ENCODE results near the gene SF3B5. TPM values are rescaled to one million over a fixed set of nuclear protein-coding genes. Genes with fewer than 3 reads are reported as not detected.
"Not testable (repeated sequence)": the region's sequence is repeated elsewhere in the genome, so short reads cannot be mapped to it uniquely, and the experiment has no call there.

Gene SF3B5
- total RNA-seq, 1 donor from 2014 or later = 170 TPM

DNA sequence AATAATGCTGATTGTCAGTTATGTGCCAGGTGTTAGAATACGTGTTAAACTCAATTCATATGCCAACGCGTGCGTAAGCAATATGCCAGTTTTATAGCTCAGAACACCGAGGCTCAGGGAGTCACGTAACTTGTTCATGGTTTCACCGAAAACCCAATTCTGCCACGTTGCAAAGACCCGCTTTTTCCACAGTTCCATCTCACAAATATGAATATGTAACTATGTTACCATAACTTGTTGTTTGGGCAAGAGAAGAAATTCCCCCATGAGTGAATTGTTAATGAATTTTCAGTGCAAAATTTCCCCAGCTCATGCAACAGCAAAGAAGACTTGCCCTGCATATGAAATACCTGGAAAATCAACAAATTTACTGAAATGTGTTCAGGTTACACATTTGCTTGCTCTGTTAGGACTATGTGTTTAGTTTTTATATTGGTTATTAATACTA lies 30.1 kb downstream of the SF3B5 start:
- intact Hi-C loops (cut with micrococcal nuclease) = loop anchor here (2.0 to 10.0 kb wide), 6 partner anchors 86 to 1750 kb away; partner anchors contain the start of genes ADAT2, FBXO30, HIVEP2 and LTV1

DNA sequence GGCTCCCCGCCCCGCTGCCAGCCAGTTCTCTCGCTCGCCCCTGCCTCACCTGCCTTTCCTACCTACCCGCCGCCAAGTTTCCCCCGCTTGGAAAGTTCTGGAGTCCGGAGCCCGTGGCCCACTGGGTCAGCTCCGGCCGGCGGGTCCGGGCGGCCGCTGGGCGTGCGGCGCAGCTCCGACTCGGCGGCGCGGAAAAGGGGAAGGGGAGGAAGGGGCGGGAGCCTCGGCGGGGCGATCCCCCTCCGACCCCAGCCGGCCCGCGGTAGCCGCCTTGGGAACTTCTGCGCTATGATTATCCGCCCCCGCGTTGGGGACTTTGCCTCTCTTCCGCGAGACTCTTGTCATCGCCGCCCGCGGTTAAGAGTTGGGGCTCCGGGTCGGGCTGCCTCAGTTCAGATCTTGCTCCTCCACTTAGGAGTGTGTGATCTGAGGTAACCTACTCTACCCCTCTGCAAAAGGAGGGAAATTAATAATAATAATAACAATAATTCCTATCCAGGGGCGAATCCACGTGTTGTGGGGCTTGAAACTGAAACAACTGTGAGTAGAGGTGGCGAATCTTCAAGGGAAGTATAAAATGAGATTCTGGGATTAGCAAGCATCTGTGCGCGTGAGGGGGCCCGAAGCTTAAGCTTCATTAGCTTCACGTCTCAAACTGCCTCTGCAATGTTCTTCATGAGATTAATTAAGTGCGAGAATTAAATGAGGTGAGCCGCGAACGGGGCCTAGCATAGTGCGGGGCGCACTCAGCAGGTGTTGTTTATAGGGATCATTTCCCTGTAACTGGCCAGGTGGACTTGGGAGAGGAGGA lies 30.8 kb downstream of the SF3B5 start:
- intact Hi-C loops (cut with micrococcal nuclease) = loop anchor here (1.0 to 10.0 kb wide), 10 partner anchors 9 to 1750 kb away; partner anchors contain the start of genes ADAT2, FBXO30, HIVEP2 and LTV1

DNA sequence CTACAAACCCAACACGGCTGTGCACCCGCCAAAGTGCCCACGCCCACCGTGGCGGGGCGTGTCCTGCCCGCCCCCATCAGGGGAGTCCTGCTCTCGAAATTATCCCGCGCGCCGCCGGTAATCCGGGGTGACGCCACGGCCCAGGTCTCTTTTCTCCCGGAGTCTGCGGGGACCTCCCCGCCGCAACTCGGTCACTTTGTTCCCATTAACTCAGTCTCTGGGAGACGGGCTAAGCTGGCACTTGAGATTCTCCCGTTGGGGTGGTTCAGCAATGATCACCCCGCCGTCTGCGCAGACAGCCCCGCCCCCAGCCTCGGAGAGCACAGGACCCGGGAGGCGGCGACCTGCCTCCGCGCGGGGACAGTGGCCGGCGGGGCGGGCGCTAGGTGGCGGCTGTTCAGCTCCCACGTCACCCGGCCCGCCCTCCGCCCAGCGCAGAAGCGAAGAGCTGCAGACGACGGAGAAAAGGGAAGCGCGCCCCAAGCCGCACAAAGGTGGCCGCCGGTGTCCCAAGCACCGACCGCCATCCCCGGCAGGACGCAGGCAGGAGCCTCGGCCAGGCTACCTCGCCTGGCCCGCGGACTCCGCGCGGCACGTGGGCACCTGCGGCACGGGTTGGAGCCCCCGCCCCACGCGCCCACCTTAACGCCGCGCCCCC lies 31.5 kb downstream of the SF3B5 start:
- intact Hi-C loops (cut with micrococcal nuclease) = loop anchor here (1.0 to 10.0 kb wide), 10 partner anchors 9 to 1751 kb away; partner anchors contain the start of genes ADAT2, FBXO30, HIVEP2 and LTV1

DNA sequence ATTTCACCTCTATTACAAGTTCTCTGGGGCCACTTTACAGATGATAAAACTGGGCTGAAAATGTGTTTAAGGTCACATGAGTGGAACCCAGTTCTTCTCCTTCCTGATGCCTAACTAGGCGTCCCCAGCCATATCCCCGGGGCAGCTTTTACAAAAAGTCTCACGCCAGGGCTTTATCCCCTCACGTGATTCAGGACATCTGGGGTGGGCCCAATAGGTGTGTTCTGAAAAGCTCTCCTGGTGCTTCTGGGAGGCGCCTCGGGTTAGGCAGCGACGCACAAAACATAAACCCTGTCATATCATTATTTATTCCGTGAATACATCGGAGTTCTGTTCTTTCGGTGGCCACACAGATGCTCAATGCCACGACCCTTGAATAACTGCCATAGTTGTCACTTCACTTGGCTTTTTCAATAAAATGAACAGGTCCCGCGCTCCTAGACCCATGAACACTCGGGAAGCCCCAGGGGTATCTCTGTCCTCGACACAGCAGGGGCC lies 32.1 kb downstream of the SF3B5 start:
- intact Hi-C loops (cut with micrococcal nuclease) = loop anchor here (5.0 to 10.0 kb wide), 4 partner anchors 526 to 1752 kb away; partner anchors contain the start of genes FBXO30 and HIVEP2

DNA sequence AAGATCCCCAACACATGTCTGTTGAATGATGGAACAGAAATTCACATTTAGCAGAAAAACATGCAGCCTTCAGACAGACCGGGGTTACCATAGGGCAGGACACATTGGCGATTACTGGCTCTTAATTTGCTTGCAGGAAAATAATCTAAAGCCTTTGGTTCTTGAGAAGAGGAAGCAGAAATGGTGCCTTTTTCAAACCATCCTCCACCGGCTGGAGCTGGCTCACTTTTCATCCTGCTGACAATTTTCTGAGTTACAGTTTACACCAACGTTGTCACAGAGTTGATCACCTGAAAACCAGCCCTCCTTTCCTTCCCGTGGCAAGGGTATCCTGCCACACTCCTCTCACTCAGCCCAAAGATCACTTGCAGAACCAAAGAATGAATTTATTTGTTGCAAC lies 32.6 kb downstream of the SF3B5 start:
- intact Hi-C loops (cut with micrococcal nuclease) = loop anchor here (5.0 to 10.0 kb wide), 4 partner anchors 525 to 1752 kb away; partner anchors contain the start of genes FBXO30 and HIVEP2

DNA sequence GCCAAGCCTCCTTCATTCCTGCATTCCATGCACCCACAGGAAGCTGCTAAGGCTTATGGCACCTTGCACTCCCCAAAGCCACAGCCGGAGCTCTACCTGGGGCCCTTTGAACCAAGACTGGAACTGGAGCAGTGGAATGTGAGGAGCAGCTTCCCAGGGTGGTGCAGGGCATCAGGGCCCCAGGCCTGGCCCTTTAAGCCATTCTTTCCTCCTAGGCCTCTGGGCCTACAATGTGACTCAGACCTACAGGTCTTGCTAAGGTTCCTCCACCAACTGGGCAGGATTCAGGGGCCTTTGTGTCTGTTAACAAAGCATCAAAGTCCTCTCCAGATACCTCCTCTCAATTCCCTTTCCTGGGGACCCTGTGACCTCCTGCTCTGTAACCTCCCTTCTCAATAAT lies 36.2 kb downstream of the SF3B5 start:
- intact Hi-C loops (cut with micrococcal nuclease) = no loop called here

DNA sequence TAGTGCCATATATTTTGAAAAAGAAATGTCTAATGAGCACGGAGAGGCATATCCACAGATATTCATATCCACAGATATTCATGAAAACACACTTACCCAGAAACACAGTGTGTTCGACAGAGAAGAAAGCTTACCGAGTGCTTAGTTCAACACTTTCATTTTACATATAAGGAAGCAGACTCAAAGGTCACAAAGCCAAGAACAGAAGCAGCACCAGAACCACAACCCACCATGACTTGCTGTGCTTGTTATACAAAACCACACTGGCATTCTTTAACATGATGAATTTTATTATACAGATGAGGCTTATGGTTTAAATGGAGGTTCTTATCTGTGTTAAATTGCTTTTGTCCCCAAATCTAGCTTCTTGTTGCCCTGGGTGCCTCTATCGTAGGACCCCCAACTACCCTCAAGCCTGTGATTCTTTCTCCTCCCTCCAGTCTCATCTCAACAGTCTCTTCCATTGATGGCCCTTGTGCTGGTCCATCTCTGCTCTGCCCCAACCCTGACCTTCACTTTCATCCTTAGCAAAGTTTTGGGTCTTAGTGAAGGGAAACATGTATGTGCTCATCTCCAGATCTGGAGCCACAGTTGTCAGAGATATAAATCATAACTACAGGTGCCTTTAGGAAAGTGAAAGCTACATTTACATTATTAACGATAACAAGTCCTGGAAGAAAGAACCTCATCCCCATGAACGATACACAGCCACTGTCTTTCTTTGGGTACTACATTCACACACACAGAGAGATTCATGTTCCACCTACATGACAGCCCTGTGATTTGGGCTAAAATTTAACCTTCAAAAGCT lies 40.0 kb downstream of the SF3B5 start:
- intact Hi-C loops (cut with micrococcal nuclease) = loop anchor here (1.0 to 2.0 kb wide), 3 partner anchors 9 to 95 kb away; partner anchors contain the start of genes SF3B5 and STX11

DNA sequence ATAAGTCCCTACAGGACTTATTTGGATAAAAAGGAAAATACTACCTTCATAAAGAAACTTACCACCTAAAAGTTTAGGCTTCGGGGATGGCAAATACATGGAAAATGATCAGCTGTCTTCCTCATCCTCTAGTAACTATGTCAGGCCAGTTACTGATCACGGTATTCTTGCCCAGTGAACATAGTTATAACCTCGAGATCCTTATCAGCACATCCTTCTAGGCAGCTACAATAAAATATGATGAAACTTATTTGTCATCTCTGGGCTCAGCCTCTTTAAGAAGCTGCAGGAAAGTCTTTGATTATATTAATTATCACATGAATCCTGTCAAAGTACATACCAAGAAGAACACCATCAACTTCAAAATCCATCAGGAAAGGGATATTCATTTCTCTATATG lies 41.8 kb downstream of the SF3B5 start:
- intact Hi-C loops (cut with micrococcal nuclease) = no loop called here

DNA sequence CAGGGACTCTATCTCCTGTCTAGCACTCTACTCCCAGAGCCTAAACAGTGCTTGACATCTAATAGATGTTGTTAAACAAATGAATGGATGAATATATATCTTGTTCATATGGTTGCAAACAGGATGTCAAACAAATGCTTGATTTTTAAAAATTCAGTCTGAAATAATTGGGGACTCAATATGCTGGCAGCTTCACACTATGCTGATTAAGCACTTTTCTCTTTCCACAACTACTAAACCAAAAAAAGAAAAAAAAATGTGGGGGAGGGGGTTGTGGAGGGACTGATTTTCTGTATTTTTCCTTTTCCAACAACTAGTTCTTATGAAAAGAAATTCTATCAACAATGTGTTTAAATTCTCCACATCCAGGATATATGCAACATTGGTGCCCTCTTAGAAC lies 42.9 kb downstream of the SF3B5 start:
- intact Hi-C loops (cut with micrococcal nuclease) = no loop called here

DNA sequence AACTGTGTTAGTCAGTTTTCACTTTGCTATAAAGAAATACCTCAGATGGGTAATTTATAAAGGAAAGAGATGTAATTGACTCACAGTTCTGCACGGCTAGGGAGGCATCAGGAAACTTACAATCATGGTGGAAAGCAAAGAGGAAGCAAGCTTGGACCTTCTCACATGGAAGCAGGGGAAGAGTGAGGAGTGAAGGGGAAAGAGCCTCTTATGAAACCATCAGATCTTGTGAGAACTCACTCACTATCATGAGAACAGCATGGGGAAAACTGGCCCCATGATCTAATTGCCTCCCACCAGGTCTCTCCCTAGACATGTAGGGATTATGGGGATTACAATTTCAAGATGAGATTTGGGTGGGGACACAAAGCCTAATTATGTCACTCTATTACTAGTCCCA lies 46.0 kb downstream of the SF3B5 start:
- intact Hi-C loops (cut with micrococcal nuclease) = no loop called here

DNA sequence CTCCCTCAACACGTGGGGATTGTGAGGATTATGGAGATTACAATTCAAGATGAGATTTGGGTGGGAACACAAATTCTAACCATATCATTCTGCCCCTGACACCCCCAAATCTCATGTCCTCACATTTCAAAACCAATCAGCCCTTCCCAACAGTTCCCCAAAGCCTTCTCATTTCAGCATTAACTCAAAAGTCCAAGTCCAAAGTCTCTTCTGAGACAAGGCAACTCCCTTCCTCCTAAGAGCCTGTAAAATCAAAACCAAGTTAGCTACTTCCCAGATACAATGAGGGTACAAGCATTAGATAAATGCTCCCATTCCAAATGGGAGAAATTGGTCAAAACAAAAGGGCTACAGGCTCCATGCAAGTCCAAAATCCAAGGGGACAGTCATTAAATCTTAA lies 47.7 kb downstream of the SF3B5 start:
- intact Hi-C loops (cut with micrococcal nuclease) = no loop called here

DNA sequence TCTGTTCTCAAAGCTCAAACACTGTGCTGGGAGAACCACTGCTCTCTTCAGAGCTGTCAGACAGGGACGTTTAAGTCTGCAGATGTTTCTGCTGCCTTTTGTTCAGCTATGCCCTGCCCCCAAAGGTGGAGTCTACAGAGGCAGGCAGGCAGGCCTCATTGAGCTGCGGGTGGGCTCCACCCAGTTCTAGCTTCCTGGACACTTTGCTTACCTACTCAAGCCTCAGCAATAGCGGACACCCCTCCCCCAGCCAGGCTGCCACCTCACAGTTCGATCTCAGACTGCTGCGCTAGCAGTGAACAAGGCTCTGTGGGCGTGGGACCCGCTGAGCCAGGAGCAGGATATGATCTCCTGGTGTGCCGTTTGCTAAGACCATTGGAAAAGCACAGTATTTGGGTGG lies 48.7 kb downstream of the SF3B5 start:
- intact Hi-C loops (cut with micrococcal nuclease) = not testable (repeated sequence)

DNA sequence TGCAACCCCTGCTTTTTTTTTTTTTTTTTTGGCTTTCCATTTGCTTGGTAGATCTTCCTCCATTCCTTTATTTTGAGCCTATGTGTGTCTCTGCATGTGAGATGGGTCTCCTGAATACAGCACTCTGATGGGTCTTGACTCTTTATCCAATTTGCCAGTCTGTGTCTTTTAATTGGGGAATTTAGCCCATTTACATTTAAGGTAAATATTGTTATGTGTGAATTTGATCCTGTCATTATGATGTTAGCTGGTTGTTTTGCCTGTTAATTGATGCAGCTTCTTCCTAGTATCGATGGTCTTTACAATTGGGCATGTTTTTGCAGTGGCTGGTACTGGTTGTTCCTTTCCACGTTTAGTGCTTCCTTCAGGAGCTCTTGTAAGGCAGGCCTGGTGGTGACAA lies 50.4 kb downstream of the SF3B5 start:
- intact Hi-C loops (cut with micrococcal nuclease) = not testable (repeated sequence)

Other genes starting within 250 kb of the SF3B5 start
- not detected in 2 replicates for gene ZC2HC1B, start 231.1 kb downstream of the SF3B5 start, total RNA-seq
- gene PLAGL1, start 87.3 kb downstream of the SF3B5 start, total RNA-seq = 4.1 and 5.0 TPM in 2 replicates
- 14.5 and 14.6 TPM in 2 replicates for gene STX11, start 54.9 kb upstream of the SF3B5 start, total RNA-seq
- gene UTRN, start 189.8 kb upstream of the SF3B5 start, total RNA-seq = 116 and 125 TPM in 2 replicates